H1 (cell line): ENCODE results near the gene SLC5A10. TPM values are rescaled to one million over a fixed set of nuclear protein-coding genes. Genes with fewer than 3 reads are reported as not detected.

Experiments
- CTCF ChIA-PET: fragments of 300-600 bp; sonication (Branson Sonifier 250); formaldehyde crosslinking; loops from one replicate; lab custom pipeline; 2021; ENCODE audit not compliant: partially characterized antibody; lab: Charles Lee
- POLR2A ChIA-PET: fragments of 300-600 bp; sonication (Branson Sonifier 250); formaldehyde crosslinking; loops from one replicate; lab custom pipeline; 2021; ENCODE audit warnings: inconsistent platforms; ENCODE audit not compliant: partially characterized antibody; lab: Charles Lee
- DNase-seq, 2 experiments: peaks; one replicate each; pipeline versions ENCODE4 v3.0.0 to v3.0.0-alpha.2; 2010 to 2022; ENCODE audit warnings: low spot score in 2 of 2, low read depth in 1 of 2, mixed read lengths in 1 of 2
- FAIRE-seq: peaks from 2 replicates; lab custom pipeline; 2011; peaks lifted over from hg19 to GRCh38; lab: Jason Lieb, UNC
- H2AFZ ChIP-seq: 2 replicates; pipeline ENCODE4 v1.8.1; 2012; ENCODE audit warnings: low read length, inconsistent platforms
- H2AK5ac ChIP-seq: 2 replicates; pipeline ENCODE4 v1.6.1; 2013; ENCODE audit warnings: low read depth, low read length
- H2BK120ac ChIP-seq: replicated peaks from 2 replicates; pipeline ENCODE3; 2013; ENCODE audit warnings: low read depth, low read length, inconsistent platforms
- H2BK12ac ChIP-seq: 2 replicates; pipeline ENCODE4 v1.6.1; 2013; ENCODE audit warnings: low read depth, low read length
- H2BK15ac ChIP-seq: 2 replicates; pipeline ENCODE4 v1.6.1; 2013; ENCODE audit warnings: low read length
- H2BK20ac ChIP-seq: 2 replicates; pipeline ENCODE4 v1.6.1; 2013; ENCODE audit warnings: low read length
- H2BK5ac ChIP-seq: 2 replicates; pipeline ENCODE4 v1.6.1; 2013; ENCODE audit warnings: low read depth, low read length
- H3K14ac ChIP-seq: 2 replicates; pipeline ENCODE4 v1.6.1; 2013; ENCODE audit warnings: inconsistent platforms; ENCODE audit not compliant: insufficient read length
- H3K18ac ChIP-seq: 2 replicates; pipeline ENCODE4 v1.6.1; 2013; ENCODE audit warnings: low read length; ENCODE audit errors: extremely low read depth
- H3K23ac ChIP-seq: 2 replicates; pipeline ENCODE4 v1.6.1; 2013; ENCODE audit warnings: inconsistent platforms; ENCODE audit not compliant: insufficient read length
- H3K23me2 ChIP-seq: 2 replicates; pipeline ENCODE4 v1.6.1; 2013; ENCODE audit warnings: low read depth, low read length
- H3K27ac ChIP-seq: 2 replicates; pipeline ENCODE4 v1.6.1; 2011; ENCODE audit warnings: low read depth, low read length, inconsistent platforms
- H3K27me3 ChIP-seq, 4 experiments: replicated peaks in 1 of 4; 1 replicate in 1 of 4; 2 replicates in 3 of 4; pipeline versions ENCODE4 v1.6.1 to v1.8.1; 2011 to 2013; ENCODE audit warnings: low read length in 3 of 4, mild to moderate bottlenecking in 3 of 4, inconsistent platforms in 2 of 4, mixed read lengths in 2 of 4, moderate library complexity in 1 of 4; ENCODE audit not compliant: control insufficient read depth in 3 of 4, insufficient read depth in 3 of 4; ENCODE audit errors: extremely low read depth in 1 of 4
- H3K36me3 ChIP-seq, 4 experiments: 2 replicates each; pipeline versions ENCODE4 v1.6.1 to v1.8.1; 2011 to 2013; ENCODE audit warnings: mild to moderate bottlenecking in 4 of 4, low read length in 3 of 4, moderate library complexity in 2 of 4, control low read depth in 1 of 4, inconsistent platforms in 1 of 4; ENCODE audit not compliant: insufficient read depth in 4 of 4, control insufficient read depth in 2 of 4
- H3K4ac ChIP-seq: replicated peaks from 2 replicates; pipeline ENCODE3; 2013; ENCODE audit warnings: low read length, low read depth, mixed read lengths, inconsistent platforms; ENCODE audit not compliant: insufficient read length
- H3K4me1 ChIP-seq, 4 experiments: replicated peaks in 1 of 4; 1 replicate in 1 of 4; 2 replicates in 3 of 4; pipeline versions ENCODE4 v1.6.1 to v1.8.1; 2011 to 2013; ENCODE audit warnings: low read length in 3 of 4, inconsistent platforms in 2 of 4, mixed read lengths in 1 of 4; ENCODE audit not compliant: insufficient read depth in 4 of 4, control insufficient read depth in 3 of 4
- H3K4me2 ChIP-seq, 2 experiments: 2 replicates each; pipeline versions ENCODE4 v1.6.1 to v1.8.1; 2011 to 2013; ENCODE audit warnings: low read depth in 2 of 2, low read length in 2 of 2, control low read depth in 1 of 2, inconsistent platforms in 1 of 2, mild to moderate bottlenecking in 1 of 2; ENCODE audit not compliant: insufficient read depth in 1 of 2
- H3K4me3 ChIP-seq, 4 experiments: fragments of 200-600, 300-600 bp in 1 of 4; sonication (generic), shearing (Covaris generic), sonication (Bioruptor Twin) in 1 of 4; 2 replicates each; pipeline versions ENCODE4 v1.5.1 to v1.8.1; 2011 to 2016; ENCODE audit warnings: low read length in 4 of 4, low read depth in 3 of 4, control low read depth in 2 of 4, inconsistent platforms in 2 of 4, mild to moderate bottlenecking in 2 of 4, mixed read lengths in 1 of 4, moderate library complexity in 1 of 4; ENCODE audit not compliant: insufficient read depth in 2 of 4; ENCODE audit errors: extremely low read depth in 1 of 4
- H3K56ac ChIP-seq: replicated peaks from 2 replicates; pipeline ENCODE3; 2013; ENCODE audit warnings: low read depth, mild to moderate bottlenecking, mixed read lengths, low read length, inconsistent platforms; ENCODE audit not compliant: insufficient read length
- H3K79me1 ChIP-seq: 2 replicates; pipeline ENCODE4 v1.6.1; 2013; ENCODE audit warnings: low read depth, low read length, control low read depth
- H3K79me2 ChIP-seq, 2 experiments: 2 replicates each; pipeline versions ENCODE4 v1.6.1 to v1.8.1; 2012 to 2013; ENCODE audit warnings: low read length in 2 of 2, mild to moderate bottlenecking in 2 of 2, inconsistent platforms in 1 of 2; ENCODE audit not compliant: insufficient read depth in 2 of 2, control insufficient read depth in 1 of 2
- H3K9ac ChIP-seq, 4 experiments: replicated peaks in 1 of 4; 1 replicate in 1 of 4; 2 replicates in 3 of 4; pipeline versions ENCODE4 v1.6.1 to v1.8.1; 2011 to 2013; ENCODE audit warnings: low read depth in 3 of 4, low read length in 3 of 4, control low read depth in 2 of 4, mild to moderate bottlenecking in 2 of 4, moderate library complexity in 2 of 4, inconsistent platforms in 1 of 4; ENCODE audit errors: extremely low read depth in 1 of 4
- H3K9me3 ChIP-seq, 2 experiments: 2 replicates each; pipeline versions ENCODE4 v1.6.1 to v1.8.1; 2012 to 2013; ENCODE audit warnings: mild to moderate bottlenecking in 2 of 2, moderate library complexity in 2 of 2, control low read depth in 1 of 2, inconsistent platforms in 1 of 2, low read depth in 1 of 2, low read length in 1 of 2, mixed read lengths in 1 of 2; ENCODE audit not compliant: insufficient read depth in 2 of 2
- H4K20me1 ChIP-seq, 2 experiments: replicated peaks in 1 of 2; 2 replicates each; pipeline versions ENCODE3 to v1.8.1; 2011 to 2013; ENCODE audit warnings: inconsistent platforms in 2 of 2, low read length in 2 of 2, mild to moderate bottlenecking in 1 of 2; ENCODE audit not compliant: insufficient read depth in 2 of 2, control insufficient read depth in 1 of 2
- H4K5ac ChIP-seq: 2 replicates; pipeline ENCODE4 v1.6.1; 2013; ENCODE audit warnings: low read length, low read depth, mixed read lengths, inconsistent platforms; ENCODE audit not compliant: insufficient read length
- H4K8ac ChIP-seq: 2 replicates; pipeline ENCODE4 v1.8.0; 2013; ENCODE audit warnings: mild to moderate bottlenecking, moderate library complexity, low read length, inconsistent platforms; ENCODE audit not compliant: insufficient read depth; ENCODE audit errors: extremely low read depth
- H4K91ac ChIP-seq: replicated peaks from 2 replicates; pipeline ENCODE3; 2013; ENCODE audit warnings: low read length, mixed read lengths, inconsistent platforms; ENCODE audit not compliant: insufficient read length
- ASH2L ChIP-seq: fragments of 200-600, 300-600 bp; sonication (generic); IDR thresholded peaks from one replicate; pipeline ENCODE4 v1.7.1; 2017; ENCODE audit warnings: low read length
- CEBPB ChIP-seq: IDR thresholded peaks from 2 replicates; pipeline ENCODE4 v1.6.1; 2012; ENCODE audit warnings: low read depth, low read length
- CREB1 ChIP-seq: IDR thresholded peaks from 2 replicates; pipeline ENCODE4 v1.6.1; 2012; ENCODE audit warnings: inconsistent platforms
- KDM4A ChIP-seq: IDR thresholded peaks from one replicate; pipeline ENCODE4 v1.7.1; 2012; ENCODE audit warnings: low read depth, mild to moderate bottlenecking, moderate library complexity, low read length, inconsistent platforms; ENCODE audit not compliant: severe bottlenecking
- RNF2 ChIP-seq: fragments of 200-900, 300-1000 bp; sonication (generic); IDR thresholded peaks from 2 replicates; pipeline ENCODE4 v1.7.1; 2016; ENCODE audit warnings: borderline replicate concordance, low read depth, mild to moderate bottlenecking, antibody characterized with exemption, low read length; ENCODE audit not compliant: poor library complexity, severe bottlenecking; ENCODE audit errors: missing control alignments
- RXRA ChIP-seq: IDR thresholded peaks from 2 replicates; pipeline ENCODE4 v1.6.1; 2011; ENCODE audit warnings: low read depth, mild to moderate bottlenecking, low read length, moderate library complexity; ENCODE audit not compliant: insufficient read depth
- SIRT6 ChIP-seq: IDR thresholded peaks from one replicate; pipeline ENCODE4 v1.7.1; 2012; ENCODE audit warnings: low read length, inconsistent platforms
- TBP ChIP-seq: IDR thresholded peaks from 2 replicates; pipeline ENCODE4 v1.6.1; 2011; ENCODE audit warnings: low read depth, low read length, improper control_type of control experiment
- WGBS, 2 experiments: shearing (Covaris generic) in 1 of 2; methylation state at CpG; one replicate each; pipeline versions ENCODE4 v1.1.6 to v1.1.7; 2013 to 2015; ENCODE audit warnings: low lambda C conversion rate in 2 of 2, mixed read lengths in 2 of 2, inconsistent platforms in 1 of 2, low coverage in 1 of 2, missing lambda C conversion rate in 1 of 2; ENCODE audit not compliant: insufficient replicate concordance in 2 of 2, insufficient coverage in 1 of 2, insufficient read length in 1 of 2; ENCODE audit errors: extremely low coverage in 1 of 2, missing lambda C conversion rate in 1 of 2; 5-methylcytosine and 5-hydroxymethylcytosine counted together
- polyA plus RNA-seq, 7 experiments: library from polyadenylated mRNA; depleted of rRNA in 3 of 7; stranded (reverse) in 5 of 7; unstranded in 2 of 7; fragments of >200 nt in 5 of 7; fragments of 200-250 nt in 2 of 7; gene quantifications; 1 replicate in 5 of 7; 2 replicates in 1 of 7; 4 replicates in 1 of 7; pipeline versions ENCODE4 v1.2.1 to v1.2.3, GENCODE V29; 2011 to 2013; ENCODE audit warnings: missing spikeins in 2 of 7, mixed read lengths in 2 of 7
- total RNA-seq: library from RNA; stranded (reverse); fragmentation: NEBNext Ultra II Directional; extraction: Animal tissue kit (Norgen Biotek cat#: 25700); gene quantifications from 2 replicates; pipeline ENCODE4 v1.2.1, GENCODE V29; 2021
- TF ChIP-seq, protein P1 (sequence below): IDR thresholded peaks from 2 replicates; pipeline ENCODE4 v1.6.1; 2011; ENCODE audit warnings: low read depth, mild to moderate bottlenecking, low read length; ENCODE audit not compliant: insufficient read depth
- TF ChIP-seq, protein P2 (sequence below): IDR thresholded peaks from 2 replicates; pipeline ENCODE4 v1.6.1; 2012; ENCODE audit warnings: inconsistent platforms

SLC5A10 gene
- total and polyA plus RNA-seq, 2 of the 8 experiments (the other 6 are each of a cell fraction or from before 2014, with no cell fraction given), result 0.05 to 0.11 TPM

DNA sequence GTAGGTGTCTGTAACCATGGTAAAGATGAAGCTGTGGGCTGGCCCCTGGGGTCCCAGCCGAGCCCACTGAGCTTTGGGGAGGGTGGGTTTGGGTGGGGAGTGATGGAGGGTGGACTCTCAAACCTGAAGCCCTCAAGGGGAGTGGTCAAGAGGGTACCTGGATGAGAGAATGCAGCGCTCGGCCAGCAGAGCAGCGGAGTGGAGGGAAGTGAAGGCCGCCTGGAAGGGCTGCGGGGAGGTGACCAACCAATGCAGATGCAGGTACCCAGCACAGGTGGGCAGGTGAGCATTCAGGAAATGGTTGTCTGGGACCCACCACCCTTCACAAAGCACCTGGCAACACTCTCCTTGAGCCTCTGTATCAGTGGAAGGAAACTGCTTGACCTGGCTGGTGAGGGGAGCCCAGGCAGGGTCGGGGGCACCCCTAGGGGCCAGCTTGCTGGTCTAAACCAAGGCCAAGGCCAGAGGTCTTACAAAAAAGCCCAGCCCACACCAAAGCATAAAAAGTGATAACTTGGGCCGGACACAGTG is 3.4 kb upstream of the SLC5A10 start:
- no peak for DNase-seq
- H4K20me1 ChIP-seq, result no peaks in the 10 kb centered on the region
- FAIRE-seq, result no peak
- H3K9me3 ChIP-seq, result no peaks in the 10 kb centered on the region
- CTCF ChIA-PET, result interaction anchor here (2.1 to 2.6 kb wide), 2 partner anchors 10 to 12 kb away, joined by 8 to 10 read pairs; no protein-coding TSS in a partner anchor
- H3K56ac ChIP-seq, result no peak overlapping the region
- no peak overlapping the region for H3K23ac ChIP-seq
- no peak overlapping the region for H3K4me2 ChIP-seq
- H3K36me3 ChIP-seq, result no peaks in the 10 kb centered on the region
- H3K14ac ChIP-seq, result no peak overlapping the region
- H3K4me3 ChIP-seq, result no peak overlapping the region
- no peak overlapping the region for H2AK5ac ChIP-seq
- no peak overlapping the region for H2BK12ac ChIP-seq
- H3K27ac ChIP-seq, result no peak overlapping the region
- no peak overlapping the region for H2BK5ac ChIP-seq
- no peak overlapping the region for H2BK20ac ChIP-seq
- H3K23me2 ChIP-seq, result no peaks in the 10 kb centered on the region
- no peak overlapping the region for H3K18ac ChIP-seq
- H4K8ac ChIP-seq, result no peak overlapping the region
- H2BK15ac ChIP-seq, result no peak overlapping the region
- no peaks in the 10 kb centered on the region for H3K27me3 ChIP-seq
- no peaks in the 10 kb centered on the region; a peak in 1 of 7 replicates for H3K4me1 ChIP-seq
- 82% methylated on average over 8 of the region's 8 CpGs; no CpG with 5 or more reads in 1 of the 2 experiments for WGBS, 2 experiments
- H2AFZ ChIP-seq, result no peak overlapping the region
- no peak overlapping the region for H3K4ac ChIP-seq
- H2BK120ac ChIP-seq, result no peak overlapping the region
- POLR2A ChIA-PET, result no interaction called here
- H3K79me2 ChIP-seq, result no peaks in the 10 kb centered on the region
- no peak overlapping the region for H4K91ac ChIP-seq
- no peak for TF ChIP-seq CEBPB
- no peak for TF ChIP-seq KDM4A
- TF ChIP-seq ASH2L, result no peak
- no peak for TF ChIP-seq RXRA
- TF ChIP-seq TBP, result no peak
- no peak for TF ChIP-seq SIRT6
- TF ChIP-seq CREB1, result no peak
- TF ChIP-seq, protein P1, sequence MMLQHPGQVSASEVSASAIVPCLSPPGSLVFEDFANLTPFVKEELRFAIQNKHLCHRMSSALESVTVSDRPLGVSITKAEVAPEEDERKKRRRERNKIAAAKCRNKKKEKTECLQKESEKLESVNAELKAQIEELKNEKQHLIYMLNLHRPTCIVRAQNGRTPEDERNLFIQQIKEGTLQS, result no peak
- TF ChIP-seq RNF2, result no peak
- TF ChIP-seq, protein P2, sequence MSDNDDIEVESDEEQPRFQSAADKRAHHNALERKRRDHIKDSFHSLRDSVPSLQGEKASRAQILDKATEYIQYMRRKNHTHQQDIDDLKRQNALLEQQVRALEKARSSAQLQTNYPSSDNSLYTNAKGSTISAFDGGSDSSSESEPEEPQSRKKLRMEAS, result no peak
- H3K9ac ChIP-seq, result no peak overlapping the region
- H4K5ac ChIP-seq, result no peak overlapping the region
- H3K79me1 ChIP-seq, result no peaks in the 10 kb centered on the region
